Heart left ventricle (tissue), 13 donors: Measurements from ENCODE around the gene PER3.

ENCODE experiments used
- POLR2A ChIP-seq, 2 donors: fragments of 450-650 bp; IDR thresholded peaks; one replicate each; pipeline ENCODE4 v1.6.1; 2017; ENCODE audit warnings: antibody characterized with exemption in 2 of 2, mild to moderate bottlenecking in 2 of 2, moderate library complexity in 2 of 2
- TF ChIP-seq, protein P1 (sequence below), 12 donors: fragments of 200-600 bp; sonication (generic) in 4 of 12; IDR thresholded peaks; one replicate each; pipeline versions ENCODE4 v1.5.0 to v1.8.0; 2018 to 2022; ENCODE audit warnings: antibody characterized with exemption in 12 of 12, mild to moderate bottlenecking in 5 of 12
- donor health status: ischemic (EF 13 %, LVEDD 7.1; RV severe dilation, severe dysfunction).
- donor health status: DM: no; HTN: yes; CAD: no.
- donor health status: DM: no; HTN: no; CAD: no.
- donor health status: ischemic (EF 25% LVEDD 6.9; RV normal size, moderate dysfunction).
- donor health status: ischemic (EF 25% LVEDD 5.7; RV mildly dilated, moderate dysfunction).
- donor health status: ischemic (EF 35%, LVEDD 5.7; RV mildly dilated, moderate dysfunction).
- donor health status: nonischemic (EF 11% LVEDD 7.7; RV severe dilation, severe dysfunction).
- donor health status: DM: yes; HTN: yes; CAD: no.
- donor health status: PGD.
- donor health status: ischemic (EF 29% LVEDD 5.4; RV normal size, mild dysfunction).
- donor health status: nonischemic (EF 23%, LVEDD 6.1; RV moderate dilation, normal function).

DNA sequence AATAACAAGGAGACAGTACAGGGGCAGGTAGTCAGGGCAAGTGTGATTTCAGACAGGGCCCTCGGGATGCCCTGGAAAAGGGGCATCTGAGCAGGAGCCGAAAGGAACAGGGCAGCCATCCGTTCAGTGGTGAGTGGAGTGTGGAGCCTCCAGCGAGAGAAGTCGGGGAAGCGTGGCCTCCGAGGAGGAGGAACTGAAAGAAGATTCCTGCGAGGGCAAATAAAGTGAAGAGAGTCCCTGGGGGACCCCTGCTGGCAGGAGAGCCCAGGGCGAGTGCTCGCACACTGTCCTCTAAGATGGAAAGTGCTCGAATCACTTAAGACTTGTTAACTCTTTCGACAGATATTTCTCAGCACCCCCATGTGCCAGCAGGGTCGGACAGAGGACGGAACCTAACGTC lies 72.3 kb downstream of the PER3 start:
- TF ChIP-seq, protein P1, sequence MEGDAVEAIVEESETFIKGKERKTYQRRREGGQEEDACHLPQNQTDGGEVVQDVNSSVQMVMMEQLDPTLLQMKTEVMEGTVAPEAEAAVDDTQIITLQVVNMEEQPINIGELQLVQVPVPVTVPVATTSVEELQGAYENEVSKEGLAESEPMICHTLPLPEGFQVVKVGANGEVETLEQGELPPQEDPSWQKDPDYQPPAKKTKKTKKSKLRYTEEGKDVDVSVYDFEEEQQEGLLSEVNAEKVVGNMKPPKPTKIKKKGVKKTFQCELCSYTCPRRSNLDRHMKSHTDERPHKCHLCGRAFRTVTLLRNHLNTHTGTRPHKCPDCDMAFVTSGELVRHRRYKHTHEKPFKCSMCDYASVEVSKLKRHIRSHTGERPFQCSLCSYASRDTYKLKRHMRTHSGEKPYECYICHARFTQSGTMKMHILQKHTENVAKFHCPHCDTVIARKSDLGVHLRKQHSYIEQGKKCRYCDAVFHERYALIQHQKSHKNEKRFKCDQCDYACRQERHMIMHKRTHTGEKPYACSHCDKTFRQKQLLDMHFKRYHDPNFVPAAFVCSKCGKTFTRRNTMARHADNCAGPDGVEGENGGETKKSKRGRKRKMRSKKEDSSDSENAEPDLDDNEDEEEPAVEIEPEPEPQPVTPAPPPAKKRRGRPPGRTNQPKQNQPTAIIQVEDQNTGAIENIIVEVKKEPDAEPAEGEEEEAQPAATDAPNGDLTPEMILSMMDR (IDR thresholded peaks at IDR 0.05), result no peak
- TF ChIP-seq POLR2A (IDR thresholded peaks at IDR 0.05), result no peak
